Tibial nerve (tissue), 4 donors: ENCODE data around the gene TRABD2B. TPM values are rescaled to one million over a fixed set of nuclear protein-coding genes. Genes with fewer than 3 reads are reported as not detected.

ENCODE experiments used
- DNase-seq, 2 donors: peaks; one replicate each; pipeline ENCODE4 v3.0.0-alpha.2; 2019; ENCODE audit warnings: low spot score in 2 of 2
- H3K27ac ChIP-seq, 4 donors: fragments of 200-600 bp; sonication (generic) in 3 of 4; one replicate each; pipeline ENCODE4 v1.5.1; 2017 to 2019; ENCODE audit warnings: mild to moderate bottlenecking in 1 of 4
- H3K27me3 ChIP-seq, 2 donors: fragments of 200-600 bp; sonication (generic) in 1 of 2; one replicate each; pipeline versions ENCODE4 v1.5.1 to v1.6.0; 2017 to 2019
- H3K36me3 ChIP-seq, 3 donors: fragments of 200-600 bp; sonication (generic); one replicate each; pipeline ENCODE4 v1.5.1; 2018 to 2019
- H3K4me1 ChIP-seq, 4 donors: fragments of 200-600 bp; sonication (generic) in 3 of 4; one replicate each; pipeline ENCODE4 v1.5.1; 2017 to 2019
- H3K4me3 ChIP-seq, 4 donors: fragments of 200-600 bp; sonication (generic) in 3 of 4; one replicate each; pipeline ENCODE4 v1.5.1; 2017 to 2019; ENCODE audit warnings: mild to moderate bottlenecking in 1 of 4, moderate library complexity in 1 of 4
- H3K9me3 ChIP-seq, 4 donors: fragments of 200-600 bp; sonication (generic) in 3 of 4; one replicate each; pipeline ENCODE4 v1.5.1; 2017 to 2019
- CTCF ChIP-seq, 5 experiments: fragments of 200-600 bp in 3 of 5; fragments of 450-650 bp in 2 of 5; sonication (generic) in 3 of 5; IDR thresholded peaks; one replicate each; pipeline ENCODE4 v1.5.1; 2016 to 2019; ENCODE audit warnings: antibody characterized with exemption in 5 of 5, mild to moderate bottlenecking in 3 of 5, moderate library complexity in 2 of 5
- EP300 ChIP-seq, 2 donors: sonication (generic); formaldehyde crosslinking; IDR thresholded peaks; one replicate each; pipeline ENCODE4 v1.6.1; 2017; ENCODE audit warnings: antibody characterized with exemption in 2 of 2, mild to moderate bottlenecking in 1 of 2
- POLR2A ChIP-seq, 2 donors: fragments of 450-650 bp; IDR thresholded peaks; one replicate each; pipeline ENCODE4 v1.6.1; 2017; ENCODE audit warnings: antibody characterized with exemption in 2 of 2, mild to moderate bottlenecking in 2 of 2, moderate library complexity in 2 of 2
- WGBS, 2 donors: methylation state at CpG; one replicate each; pipeline ENCODE4 v1.1.5; 2018; 5-methylcytosine and 5-hydroxymethylcytosine counted together
- total RNA-seq, 4 donors: library from RNA; depleted of rRNA; stranded (reverse); fragments of >200 nt; gene quantifications; one replicate each; pipeline ENCODE4 v1.1.0, GENCODE V29; 2016

The TRABD2B gene
- total RNA-seq, 4 donors from 2014 or later, result 1.3 to 4.1 (median 2.3) TPM

- WGBS, 2 donors, result 87% methylated on average over 8 of the region's 8 CpGs
- DNase-seq, result no peak
- H3K9me3 ChIP-seq, result no peaks in the 10 kb centered on the region
- H3K4me1 ChIP-seq, result peaks cover 0 to 24% (median 6%) of the 10 kb centered on the region in 4 donors
- H3K36me3 ChIP-seq, result no peaks in the 10 kb centered on the region
- no peak overlapping the region for H3K4me3 ChIP-seq
- H3K27ac ChIP-seq, result no peak overlapping the region
- TF ChIP-seq POLR2A (IDR thresholded peaks at IDR 0.05) (no peak), EP300 (IDR thresholded peaks at IDR 0.05) (no peak), CTCF (IDR thresholded peaks at IDR 0.05) (no peak)
- no peaks in the 10 kb centered on the region for H3K27me3 ChIP-seq
Measured at GRCh38 chr1:47756411-47756810, 240.8 kb downstream of the TRABD2B start.

- H3K4me1 ChIP-seq, result peaks cover 0 to 25% (median 6%) of the 10 kb centered on the region in 4 donors
- no peaks in the 10 kb centered on the region for H3K36me3 ChIP-seq
- no peak for TF ChIP-seq EP300 (IDR thresholded peaks at IDR 0.05)
- no peak for TF ChIP-seq POLR2A (IDR thresholded peaks at IDR 0.05)
- no peak for TF ChIP-seq CTCF (IDR thresholded peaks at IDR 0.05)
- no peaks in the 10 kb centered on the region for H3K27me3 ChIP-seq
- H3K4me3 ChIP-seq, result no peak overlapping the region
- no peak overlapping the region for H3K27ac ChIP-seq
- no peak for DNase-seq
- 69 to 76% methylated on average over 4 of the region's 4 CpGs for WGBS, 2 donors
- H3K9me3 ChIP-seq, result no peaks in the 10 kb centered on the region
Measured at GRCh38 chr1:47756006-47756405, 241.2 kb downstream of the TRABD2B start.

- Histone ChIP-seq H3K36me3 (no peaks in the 10 kb centered on the region), H3K4me1 (peaks cover 0 to 22% (median 6%) of the 10 kb centered on the region in 4 donors), H3K9me3 (no peaks in the 10 kb centered on the region), H3K27ac (no peak overlapping the region), H3K4me3 (no peak overlapping the region), H3K27me3 (no peaks in the 10 kb centered on the region)
- TF ChIP-seq POLR2A (IDR thresholded peaks at IDR 0.05) (no peak), EP300 (IDR thresholded peaks at IDR 0.05) (no peak), CTCF (IDR thresholded peaks at IDR 0.05) (no peak)
- WGBS, 2 donors, result 85 to 86% methylated on average over 8 of the region's 8 CpGs
- no peak for DNase-seq
Measured at GRCh38 chr1:47755101-47755990, 241.8 kb downstream of the TRABD2B start.

GRCh38 chr1:47754221-47754620, 243.0 kb downstream of the TRABD2B start:
- no peaks in the 10 kb centered on the region for H3K36me3 ChIP-seq
- H3K4me3 ChIP-seq, result no peak overlapping the region
- H3K27me3 ChIP-seq, result no peaks in the 10 kb centered on the region
- peaks cover 0 to 16% (median 6%) of the 10 kb centered on the region in 4 donors for H3K4me1 ChIP-seq
- 52 to 71% methylated on average over 6 of the region's 6 CpGs for WGBS, 2 donors
- TF ChIP-seq POLR2A (IDR thresholded peaks at IDR 0.05) (no peak), CTCF (IDR thresholded peaks at IDR 0.05) (no peak), EP300 (IDR thresholded peaks at IDR 0.05) (no peak)
- H3K27ac ChIP-seq, result no peak overlapping the region
- H3K9me3 ChIP-seq, result no peaks in the 10 kb centered on the region
- no peak for DNase-seq

- no peak for DNase-seq
- no peak for TF ChIP-seq POLR2A (IDR thresholded peaks at IDR 0.05)
- TF ChIP-seq CTCF (IDR thresholded peaks at IDR 0.05), result no peak
- no peak for TF ChIP-seq EP300 (IDR thresholded peaks at IDR 0.05)
- peaks cover 0 to 16% (median 6%) of the 10 kb centered on the region in 4 donors for H3K4me1 ChIP-seq
- H3K27ac ChIP-seq, result no peak overlapping the region
- WGBS, 2 donors, result 53 to 65% methylated on average over 1 of the region's 1 CpG
- H3K9me3 ChIP-seq, result no peaks in the 10 kb centered on the region
- no peak overlapping the region for H3K4me3 ChIP-seq
- no peaks in the 10 kb centered on the region for H3K27me3 ChIP-seq
- H3K36me3 ChIP-seq, result no peaks in the 10 kb centered on the region
Measured at GRCh38 chr1:47753808-47754207, 243.4 kb downstream of the TRABD2B start.
